Mesenchymal stem cell (in vitro differentiated cells and primary cell): ENCODE measurements around the gene OGFOD3.

ENCODE experiments used
- DNase-seq: peaks from one replicate; pipeline ENCODE4 v3.0.0-alpha.2; 2013
- H2AFZ ChIP-seq: one replicate; pipeline ENCODE4 v1.6.1; 2013; ENCODE audit warnings: low read depth, mild to moderate bottlenecking, control low read depth, inconsistent platforms, low read length, moderate library complexity
- H2AK5ac ChIP-seq: 2 replicates; pipeline ENCODE4 v1.6.1; 2013; ENCODE audit warnings: low read length, moderate library complexity, mild to moderate bottlenecking, inconsistent platforms; ENCODE audit not compliant: severe bottlenecking
- H2BK120ac ChIP-seq: one replicate; pipeline ENCODE4 v1.6.1; 2013; ENCODE audit warnings: low read depth, mild to moderate bottlenecking, inconsistent platforms, low read length, moderate library complexity
- H2BK12ac ChIP-seq, 2 experiments: one replicate each; pipeline ENCODE4 v1.6.1; 2013; ENCODE audit warnings: inconsistent platforms in 2 of 2, low read length in 2 of 2, mild to moderate bottlenecking in 2 of 2, moderate library complexity in 2 of 2, control low read depth in 1 of 2
- H2BK15ac ChIP-seq: one replicate; pipeline ENCODE4 v1.6.1; 2013; ENCODE audit warnings: mild to moderate bottlenecking, low read depth, inconsistent platforms; ENCODE audit not compliant: poor library complexity, severe bottlenecking
- H2BK5ac ChIP-seq: 2 replicates; pipeline ENCODE4 v1.6.1; 2013; ENCODE audit warnings: low read depth, mild to moderate bottlenecking, low read length, control low read depth, inconsistent platforms; ENCODE audit not compliant: poor library complexity, severe bottlenecking
- H3K14ac ChIP-seq, 2 experiments: one replicate each; pipeline ENCODE4 v1.6.1; 2013; ENCODE audit warnings: inconsistent platforms in 2 of 2, low read length in 2 of 2, control low read depth in 1 of 2, mild to moderate bottlenecking in 1 of 2, moderate library complexity in 1 of 2
- H3K18ac ChIP-seq, 2 experiments: one replicate each; pipeline ENCODE4 v1.6.1; 2013; ENCODE audit warnings: inconsistent platforms in 2 of 2, low read length in 2 of 2, control low read depth in 1 of 2, low read depth in 1 of 2, mild to moderate bottlenecking in 1 of 2
- H3K23ac ChIP-seq, 2 experiments: one replicate each; pipeline ENCODE4 v1.6.1; 2013; ENCODE audit warnings: inconsistent platforms in 2 of 2, low read length in 2 of 2, mild to moderate bottlenecking in 2 of 2, moderate library complexity in 2 of 2, control low read depth in 1 of 2
- H3K27ac ChIP-seq: 2 replicates; pipeline ENCODE4 v1.5.1; 2013; ENCODE audit warnings: mild to moderate bottlenecking, moderate library complexity, low read length, control low read depth, inconsistent platforms; ENCODE audit not compliant: poor library complexity, severe bottlenecking
- H3K27me3 ChIP-seq, 2 experiments: 2 replicates each; pipeline versions ENCODE4 v1.6.1 to v1.7.0; 2013; ENCODE audit warnings: low read length in 2 of 2, mild to moderate bottlenecking in 2 of 2, moderate library complexity in 2 of 2, control low read depth in 1 of 2, inconsistent platforms in 1 of 2; ENCODE audit not compliant: control insufficient read depth in 1 of 2, insufficient read depth in 1 of 2
- H3K36me3 ChIP-seq, 2 experiments: 2 replicates each; pipeline versions ENCODE4 v1.6.1 to v1.7.0; 2013; ENCODE audit warnings: low read length in 2 of 2, control low read depth in 1 of 2, inconsistent platforms in 1 of 2, low read depth in 1 of 2, mild to moderate bottlenecking in 1 of 2; ENCODE audit not compliant: insufficient read depth in 2 of 2, control insufficient read depth in 1 of 2
- H3K4ac ChIP-seq, 2 experiments: one replicate each; pipeline ENCODE4 v1.6.1; 2013; ENCODE audit warnings: inconsistent platforms in 2 of 2, low read length in 2 of 2, mild to moderate bottlenecking in 2 of 2, moderate library complexity in 2 of 2, control low read depth in 1 of 2, low read depth in 1 of 2
- H3K4me1 ChIP-seq: 2 replicates; pipeline ENCODE4 v1.6.1; 2013; ENCODE audit warnings: low read depth, low read length, control low read depth; ENCODE audit not compliant: control insufficient read depth, insufficient read depth
- H3K4me2 ChIP-seq: 2 replicates; pipeline ENCODE4 v1.6.1; 2013; ENCODE audit warnings: low read length, mild to moderate bottlenecking, inconsistent platforms; ENCODE audit not compliant: poor library complexity, severe bottlenecking
- H3K4me3 ChIP-seq, 2 experiments: 2 replicates each; pipeline versions ENCODE4 v1.5.1 to v1.7.0; 2013; ENCODE audit warnings: low read length in 2 of 2, mild to moderate bottlenecking in 2 of 2, control low read depth in 1 of 2, low read depth in 1 of 2; ENCODE audit not compliant: insufficient read depth in 1 of 2
- H3K79me1 ChIP-seq: replicated peaks from 2 replicates; pipeline ENCODE4 v1.6.1; 2013; ENCODE audit warnings: mild to moderate bottlenecking, control low read depth, low read length, inconsistent platforms; ENCODE audit not compliant: poor library complexity, severe bottlenecking
- H3K9ac ChIP-seq: 2 replicates; pipeline ENCODE4 v1.7.0; 2013; ENCODE audit warnings: mild to moderate bottlenecking, low read length, moderate library complexity
- H3K9me3 ChIP-seq: 2 replicates; pipeline ENCODE4 v1.7.0; 2013; ENCODE audit warnings: mild to moderate bottlenecking, low read length; ENCODE audit not compliant: control insufficient read depth
- H4K8ac ChIP-seq: one replicate; pipeline ENCODE4 v1.6.1; 2013; ENCODE audit warnings: inconsistent platforms, mild to moderate bottlenecking, low read length, moderate library complexity
- H4K91ac ChIP-seq: one replicate; pipeline ENCODE4 v1.6.1; 2013; ENCODE audit warnings: mild to moderate bottlenecking, low read length, inconsistent platforms
- WGBS: methylation state at CpG from one replicate; pipeline ENCODE4 v1.1.7; 2013; ENCODE audit warnings: mixed read lengths; 5-methylcytosine and 5-hydroxymethylcytosine counted together

The OGFOD3 gene

GRCh38 chr17:82345151-82345976 is 73.0 kb downstream of the OGFOD3 start:
- Histone ChIP-seq H3K4me2 (no peak overlapping the region), H3K9ac (no peak overlapping the region), H4K8ac (no peak overlapping the region), H2BK12ac (no peak overlapping the region), H3K4me3 (no peak overlapping the region), H3K9me3 (no peaks in the 10 kb centered on the region), H2BK120ac (no peak overlapping the region), H3K36me3 (no peaks in the 10 kb centered on the region), H2BK5ac (no peak overlapping the region), H3K23ac (no peak overlapping the region), H3K79me1 (no peaks in the 10 kb centered on the region), H3K18ac (no peak overlapping the region), H2AK5ac (no peak overlapping the region), H2AFZ (no peak overlapping the region), H3K27me3 (peaks cover 9 to 17% of the 10 kb centered on the region in 2 experiments), H3K27ac (no peak overlapping the region), H3K4me1 (peaks cover 2% of the 10 kb centered on the region), H3K4ac (no peak overlapping the region), H3K14ac (peak overlapping the region in 1 of 2 experiments; percentile 4), H2BK15ac (no peak overlapping the region), H4K91ac (no peak overlapping the region)
- no peak for DNase-seq
- WGBS: 82% methylated on average over 39 of the region's 42 CpGs

- H3K79me1 ChIP-seq: no peaks in the 10 kb centered on the region
- H3K23ac ChIP-seq: no peak overlapping the region
- no peak overlapping the region for H3K14ac ChIP-seq
- H2AK5ac ChIP-seq: no peak overlapping the region
- H3K27ac ChIP-seq: no peak overlapping the region
- H2BK15ac ChIP-seq: no peak overlapping the region
- H3K9me3 ChIP-seq: no peaks in the 10 kb centered on the region
- no peak for DNase-seq
- 69% methylated on average over 24 of the region's 24 CpGs for WGBS
- H3K18ac ChIP-seq: no peak overlapping the region
- H3K4me3 ChIP-seq: no peak overlapping the region
- no peak overlapping the region for H2AFZ ChIP-seq
- H2BK12ac ChIP-seq: no peak overlapping the region
- peaks cover 7% of the 10 kb centered on the region for H3K4me1 ChIP-seq
- H4K8ac ChIP-seq: peak overlapping the region; percentile 51
- H3K27me3 ChIP-seq: peaks cover 7 to 17% of the 10 kb centered on the region in 2 experiments
- no peaks in the 10 kb centered on the region for H3K36me3 ChIP-seq
- H4K91ac ChIP-seq: peak overlapping the region; percentile 62
- H3K9ac ChIP-seq: no peak overlapping the region
- no peak overlapping the region for H2BK120ac ChIP-seq
- H2BK5ac ChIP-seq: no peak overlapping the region
- H3K4ac ChIP-seq: no peak overlapping the region
- H3K4me2 ChIP-seq: no peak overlapping the region
Measured at GRCh38 chr17:82344175-82344907, 74.0 kb downstream of the OGFOD3 start.

GRCh38 chr17:82343560-82343959 is 74.8 kb downstream of the OGFOD3 start:
- H3K9ac ChIP-seq: no peak overlapping the region
- peaks cover 12% of the 10 kb centered on the region for H3K4me1 ChIP-seq
- DNase-seq: no peak
- H3K4me3 ChIP-seq: no peak overlapping the region
- no peak overlapping the region for H4K91ac ChIP-seq
- no peak overlapping the region for H3K4ac ChIP-seq
- no peak overlapping the region for H3K23ac ChIP-seq
- H3K36me3 ChIP-seq: no peaks in the 10 kb centered on the region
- no peak overlapping the region for H2AK5ac ChIP-seq
- H4K8ac ChIP-seq: no peak overlapping the region
- no peak overlapping the region for H2BK120ac ChIP-seq
- no peaks in the 10 kb centered on the region for H3K79me1 ChIP-seq
- peaks cover 0 to 16% of the 10 kb centered on the region in 2 experiments for H3K27me3 ChIP-seq
- H2BK12ac ChIP-seq: no peak overlapping the region
- no peaks in the 10 kb centered on the region for H3K9me3 ChIP-seq
- H3K27ac ChIP-seq: no peak overlapping the region
- no peak overlapping the region for H2AFZ ChIP-seq
- no peak overlapping the region for H3K4me2 ChIP-seq
- H3K14ac ChIP-seq: no peak overlapping the region
- H2BK5ac ChIP-seq: no peak overlapping the region
- 90% methylated on average over 5 of the region's 5 CpGs for WGBS
- H2BK15ac ChIP-seq: no peak overlapping the region
- no peak overlapping the region for H3K18ac ChIP-seq

DNA sequence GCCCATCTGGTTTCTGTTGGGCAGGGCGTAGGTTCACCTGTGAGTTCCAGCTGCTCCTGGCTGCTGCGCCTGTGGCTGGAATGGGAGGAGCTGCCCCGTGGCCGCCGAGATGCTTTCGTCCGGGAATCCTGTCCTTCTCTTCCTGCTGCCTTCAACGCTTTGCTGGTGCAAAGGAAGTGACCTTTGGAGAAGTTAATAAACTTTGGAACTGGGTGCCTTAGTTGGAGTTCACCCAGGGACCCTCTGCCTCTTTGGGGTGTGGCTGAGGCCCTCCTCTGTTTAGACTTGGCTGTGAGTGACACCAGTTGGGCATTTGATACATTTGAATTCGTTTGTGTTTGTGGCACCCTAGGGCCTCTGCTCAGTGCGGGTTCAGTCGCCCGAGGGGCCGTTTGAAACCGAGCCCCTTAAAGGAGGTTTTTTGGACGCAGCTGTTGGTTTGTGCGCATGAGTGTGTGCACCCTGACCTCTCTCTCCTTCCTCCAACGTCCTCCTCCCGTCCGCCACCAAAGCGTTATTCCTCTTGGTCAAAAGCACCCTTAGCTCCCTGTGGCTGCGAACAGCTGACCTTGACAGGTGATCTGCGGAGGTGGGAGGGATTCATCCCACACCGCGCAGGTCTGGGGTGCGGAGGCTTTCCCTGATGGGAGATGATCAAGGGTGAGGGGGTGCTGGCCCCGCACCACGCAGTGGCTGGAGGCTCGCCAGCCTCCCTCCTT is 75.9 kb downstream of the OGFOD3 start:
- Histone ChIP-seq H4K8ac (no peak overlapping the region), H2BK5ac (no peak overlapping the region), H3K4ac (no peak overlapping the region), H3K9ac (no peak overlapping the region), H3K4me1 (peaks cover 13% of the 10 kb centered on the region), H2AFZ (no peak overlapping the region), H3K9me3 (no peaks in the 10 kb centered on the region), H2BK15ac (no peak overlapping the region), H3K4me2 (no peak overlapping the region), H3K36me3 (no peaks in the 10 kb centered on the region), H2BK120ac (no peak overlapping the region), H3K4me3 (no peak overlapping the region), H3K14ac (no peak overlapping the region), H3K27me3 (peaks cover 0 to 12% of the 10 kb centered on the region in 2 experiments), H3K79me1 (no peaks in the 10 kb centered on the region), H3K18ac (no peak overlapping the region), H2AK5ac (no peak overlapping the region), H2BK12ac (no peak overlapping the region), H3K27ac (no peak overlapping the region), H4K91ac (no peak overlapping the region), H3K23ac (no peak overlapping the region)
- WGBS: 89% methylated on average over 26 of the region's 28 CpGs
- DNase-seq: no peak
